HG02571 (cell line): Measurements from ENCODE around the gene ARHGAP8.
"Not testable (repeated sequence)": the region's sequence is repeated elsewhere in the genome, so short reads cannot be mapped to it uniquely, and the experiment has no call there.

ENCODE experiments used
- ATAC-seq: cut with Tn5 transposase; IDR thresholded peaks from one replicate; pipeline ENCODE4 v1.9.1; 2021; ENCODE audit warnings: mild to moderate bottlenecking, moderate library complexity; ENCODE audit not compliant: unreplicated experiment

Gene ARHGAP8

GRCh38 chr22:44901301-44901700 lies 148.9 kb downstream of the ARHGAP8 start:
- ATAC-seq, result no peak

- ATAC-seq, result not testable (repeated sequence)
Observed at GRCh38 chr22:44903164-44903563, 150.8 kb downstream of the ARHGAP8 start.

- ATAC-seq, result not testable (repeated sequence)
Observed at GRCh38 chr22:44904492-44905152, 152.2 kb downstream of the ARHGAP8 start.

- ATAC-seq, result no peak
Observed at GRCh38 chr22:44906248-44906936, 154.0 kb downstream of the ARHGAP8 start.

DNA sequence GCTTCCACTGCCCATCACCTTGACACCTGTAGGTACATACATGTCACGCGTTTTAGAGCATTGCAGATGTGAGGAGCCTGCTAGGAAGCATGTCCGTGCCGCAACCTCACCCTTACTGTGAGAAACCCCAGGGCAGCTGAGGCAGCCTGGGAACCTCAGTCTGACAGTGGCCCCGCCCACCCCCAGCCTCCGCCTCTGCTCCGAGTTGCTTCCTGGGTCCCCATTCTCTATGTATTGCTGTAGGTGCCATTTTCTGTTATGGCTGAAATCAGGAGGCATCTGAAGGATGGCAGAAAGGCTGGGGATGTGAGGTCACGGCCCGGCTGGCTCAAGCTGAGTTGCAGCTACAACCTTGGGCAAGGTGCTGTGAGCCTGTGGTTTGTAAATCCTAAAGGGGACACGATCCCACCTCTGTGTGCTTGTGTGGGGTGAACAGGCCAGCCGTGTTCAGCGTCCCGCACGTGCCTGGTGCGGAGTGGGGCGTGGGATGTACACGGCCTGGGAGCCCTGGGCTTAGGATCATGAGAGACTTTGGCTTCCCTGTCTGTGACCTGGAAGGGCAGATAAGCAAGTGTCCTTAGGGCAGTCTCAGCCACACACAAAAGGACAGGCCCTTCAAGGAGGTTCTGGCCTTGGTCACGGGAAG lies 154.7 kb downstream of the ARHGAP8 start:
- no peak for ATAC-seq

DNA sequence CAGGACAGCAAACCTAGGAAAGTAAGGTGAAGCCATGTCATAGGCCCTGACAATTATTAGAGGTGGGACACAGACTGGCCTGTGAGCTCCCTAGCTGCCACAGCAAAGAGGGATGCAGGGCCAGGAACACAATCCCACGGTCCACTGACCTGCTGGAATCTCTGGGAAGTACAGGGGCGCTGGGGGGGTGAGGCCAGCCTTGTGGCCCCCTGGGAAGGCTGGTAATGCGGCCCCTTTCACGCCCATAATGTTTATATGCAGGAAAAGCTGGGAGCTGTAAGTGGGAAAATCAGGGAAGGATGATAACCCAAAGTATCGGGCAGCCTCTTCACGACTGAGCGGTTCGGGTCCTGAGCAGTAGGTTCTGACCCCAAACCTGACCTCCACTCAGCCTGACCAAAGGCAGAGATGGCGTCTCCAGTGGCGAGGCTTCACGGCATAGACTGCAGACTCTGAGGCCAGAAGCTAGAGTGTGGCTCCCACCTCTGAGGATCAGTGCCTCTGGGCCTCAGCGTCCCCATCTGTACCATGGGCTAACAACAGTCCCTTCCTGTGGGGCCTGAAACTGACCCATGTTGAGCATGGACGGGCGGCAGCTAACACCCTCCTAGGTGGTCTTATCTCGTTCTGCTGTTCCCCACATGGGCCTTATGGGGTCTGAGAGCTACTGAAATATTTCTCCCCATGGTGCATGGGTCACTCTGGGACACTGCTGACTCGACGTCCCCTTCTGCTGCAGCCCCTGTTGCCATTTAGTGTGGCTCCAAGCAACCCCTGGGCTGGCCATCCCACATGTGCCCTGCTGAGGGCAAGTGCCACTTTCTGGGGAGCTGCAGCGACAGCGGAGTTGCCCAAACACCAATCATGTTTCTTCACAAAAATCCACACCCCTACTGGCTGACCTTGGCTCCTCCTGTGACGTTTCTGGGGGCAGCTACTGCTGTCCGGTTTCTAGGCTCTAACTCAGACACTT lies 155.7 kb downstream of the ARHGAP8 start:
- ATAC-seq, result no peak

- no peak for ATAC-seq
Observed at GRCh38 chr22:44909241-44909640, 156.9 kb downstream of the ARHGAP8 start.
